Measurements from ENCODE around the gene TMEM52. TPM values are rescaled to one million over a fixed set of nuclear protein-coding genes. Genes with fewer than 3 reads are reported as not detected.

Gene TMEM52
- total and polyA plus RNA-seq, 2 donors (not counting 3 experiments of a cell fraction or from before 2014, with no cell fraction given), result 1.6 to 1.7 TPM

DNA sequence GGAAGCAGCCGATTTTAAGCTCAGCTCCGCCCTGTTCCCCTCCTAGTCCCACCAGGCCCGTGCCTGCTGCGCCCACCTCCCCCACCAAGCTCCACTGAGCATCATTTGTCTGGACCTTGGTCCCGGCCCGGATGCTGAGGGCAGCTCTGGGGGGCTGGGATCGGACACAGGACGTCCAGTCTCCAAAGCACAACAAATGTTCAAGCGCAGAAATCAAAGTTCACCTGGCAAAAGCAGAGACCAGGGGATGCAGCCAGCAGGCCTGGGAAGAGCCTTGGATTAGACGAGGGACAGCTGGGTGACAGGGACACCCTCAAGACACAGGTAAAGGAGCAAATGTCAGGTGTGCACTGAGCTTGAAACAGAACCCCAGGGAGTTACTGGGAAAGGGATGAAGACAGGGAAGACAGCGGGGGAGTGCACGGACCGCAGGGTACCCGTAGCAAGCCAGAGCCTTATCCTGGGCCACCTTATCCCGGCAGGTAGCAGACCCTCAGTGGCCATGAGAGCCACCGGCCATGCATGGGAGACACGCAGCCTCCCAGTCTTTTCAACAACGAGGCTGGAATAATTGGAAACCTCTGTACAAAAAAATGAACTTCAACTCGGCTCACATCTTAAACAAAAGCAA is 22.2 kb upstream of the TMEM52 start:
- BruUV-seq (replicated peaks), result no TSS peak
- intact Hi-C loops (cut with micrococcal nuclease), result no loop called here
- ChIA-PET POLR2A (no interaction called here), CTCF (interaction anchor here (1.1 to 2.0 kb wide), 2 partner anchors 19 to 103 kb away, joined by 3 to 14 read pairs; no protein-coding TSS in a partner anchor)
- DNase-seq (ENCODE audit: low read depth, low spot score) (no peak), FAIRE-seq (no peak)
- Histone ChIP-seq H3K27me3 (ENCODE audit: control insufficient read depth in 2 of 2, insufficient read depth in 2 of 2, low read length in 2 of 2) (no peaks in the 10 kb centered on the region), H3K9ac (replicated peaks; ENCODE audit: extremely low read depth, insufficient read depth, low read length) (no peak overlapping the region), H3K27ac (ENCODE audit: insufficient read depth, low read depth, low read length) (no peak overlapping the region), H3K4me3 (replicated peaks in 1 of 3; ENCODE audit: insufficient read depth in 1 of 3, low read depth in 1 of 3, low read length in 3 of 3) (no peak overlapping the region), H3K4me2 (ENCODE audit: insufficient read depth, low read length) (no peak overlapping the region), H3K9me3 (replicated peaks; ENCODE audit: control insufficient read depth, insufficient read depth, low read length) (no peaks in the 10 kb centered on the region), H3K79me2 (ENCODE audit: control insufficient read depth, insufficient read depth, low read length) (no peaks in the 10 kb centered on the region), H2AFZ (ENCODE audit: low read depth, low read length) (no peak overlapping the region), H3K4me1 (ENCODE audit: control insufficient read depth, extremely low read depth, insufficient read depth, low read length) (no peaks in the 10 kb centered on the region), H4K20me1 (replicated peaks; ENCODE audit: control insufficient read depth, extremely low read depth, insufficient read depth, low read length) (no peaks in the 10 kb centered on the region), H3K36me3 (ENCODE audit: control insufficient read depth in 2 of 2, extremely low read depth in 1 of 2, insufficient read depth in 2 of 2, low read length in 2 of 2) (no peaks in the 10 kb centered on the region), H3K9me1 (replicated peaks; ENCODE audit: control insufficient read depth, extremely low read depth, insufficient read depth, low read length) (no peaks in the 10 kb centered on the region)
- TF ChIP-seq GATA2 (IDR thresholded peaks at IDR 0.05; ENCODE audit: insufficient read depth, insufficient read length, low read depth, low read length) (no peak), POLR2A (IDR thresholded peaks at IDR 0.05; ENCODE audit: low read depth, low read length) (no peak), JUN (IDR thresholded peaks at IDR 0.05; ENCODE audit: borderline replicate concordance, insufficient read depth, insufficient read length, low read depth) (no peak), EZH2 (IDR thresholded peaks at IDR 0.05; ENCODE audit: borderline replicate concordance, low read depth, low read length, severe bottlenecking) (no peak), MYC (IDR thresholded peaks at IDR 0.05; ENCODE audit: low read depth, low read length) (no peak), MAX (IDR thresholded peaks at IDR 0.05; ENCODE audit: insufficient read depth, insufficient read length) (no peak), POLR2AphosphoS5 (IDR thresholded peaks at IDR 0.05; ENCODE audit: insufficient read depth, low read depth, low read length) (no peak), FOS (IDR thresholded peaks at IDR 0.05; ENCODE audit: borderline replicate concordance, insufficient read depth, low read length) (no peak)
- TF ChIP-seq, protein P1, sequence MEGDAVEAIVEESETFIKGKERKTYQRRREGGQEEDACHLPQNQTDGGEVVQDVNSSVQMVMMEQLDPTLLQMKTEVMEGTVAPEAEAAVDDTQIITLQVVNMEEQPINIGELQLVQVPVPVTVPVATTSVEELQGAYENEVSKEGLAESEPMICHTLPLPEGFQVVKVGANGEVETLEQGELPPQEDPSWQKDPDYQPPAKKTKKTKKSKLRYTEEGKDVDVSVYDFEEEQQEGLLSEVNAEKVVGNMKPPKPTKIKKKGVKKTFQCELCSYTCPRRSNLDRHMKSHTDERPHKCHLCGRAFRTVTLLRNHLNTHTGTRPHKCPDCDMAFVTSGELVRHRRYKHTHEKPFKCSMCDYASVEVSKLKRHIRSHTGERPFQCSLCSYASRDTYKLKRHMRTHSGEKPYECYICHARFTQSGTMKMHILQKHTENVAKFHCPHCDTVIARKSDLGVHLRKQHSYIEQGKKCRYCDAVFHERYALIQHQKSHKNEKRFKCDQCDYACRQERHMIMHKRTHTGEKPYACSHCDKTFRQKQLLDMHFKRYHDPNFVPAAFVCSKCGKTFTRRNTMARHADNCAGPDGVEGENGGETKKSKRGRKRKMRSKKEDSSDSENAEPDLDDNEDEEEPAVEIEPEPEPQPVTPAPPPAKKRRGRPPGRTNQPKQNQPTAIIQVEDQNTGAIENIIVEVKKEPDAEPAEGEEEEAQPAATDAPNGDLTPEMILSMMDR (IDR thresholded peaks at IDR 0.05; ENCODE audit: extremely low read depth in 1 of 2, insufficient read depth in 1 of 2, low read depth in 1 of 2, low read length in 2 of 2), result no peak
- dilution Hi-C loops (cut with MboI; ENCODE audit: extremely low pct_ligation_motif_present, low sequenced_read_pairs), result no loop called here
